Glomerular visceral epithelial cell (primary cell): ENCODE data around the gene ALOX5.
"Not testable (repeated sequence)": the region's sequence is repeated elsewhere in the genome, so short reads cannot be mapped to it uniquely, and the experiment has no call there.

ENCODE experiments used
- DNase-seq: peaks from one replicate; pipeline ENCODE4 v3.0.0-alpha.2; 2016; ENCODE audit errors: extremely low spot score

Gene ALOX5

DNA sequence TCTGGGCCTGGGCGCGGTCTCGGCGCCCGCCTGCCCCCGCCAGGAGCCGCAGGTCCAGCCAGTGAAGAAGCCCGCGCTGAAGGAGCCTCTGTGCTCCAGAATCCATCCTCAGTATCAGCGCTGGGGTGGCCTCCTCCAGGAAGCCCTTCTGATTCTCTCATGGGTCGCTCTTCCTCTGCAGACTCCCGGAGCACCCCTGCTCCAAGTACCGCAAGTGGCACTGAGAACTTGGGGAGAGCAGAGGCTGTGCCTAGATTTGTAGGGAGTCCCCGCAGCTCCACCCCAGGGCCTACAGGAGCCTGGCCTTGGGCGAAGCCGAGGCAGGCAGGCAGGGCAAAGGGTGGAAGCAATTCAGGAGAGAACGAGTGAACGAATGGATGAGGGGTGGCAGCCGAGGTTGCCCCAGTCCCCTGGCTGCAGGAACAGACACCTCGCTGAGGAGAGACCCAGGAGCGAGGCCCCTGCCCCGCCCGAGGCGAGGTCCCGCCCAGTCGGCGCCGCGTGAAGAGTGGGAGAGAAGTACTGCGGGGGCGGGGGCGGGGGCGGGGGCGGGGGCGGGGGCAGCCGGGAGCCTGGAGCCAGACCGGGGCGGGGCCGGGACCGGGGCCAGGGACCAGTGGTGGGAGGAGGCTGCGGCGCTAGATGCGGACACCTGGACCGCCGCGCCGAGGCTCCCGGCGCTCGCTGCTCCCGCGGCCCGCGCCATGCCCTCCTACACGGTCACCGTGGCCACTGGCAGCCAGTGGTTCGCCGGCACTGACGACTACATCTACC lies at the start of gene ALOX5:
Gene ALOX5 (plus strand): TSS at position 641 of the 774 bp plus-strand sequence. CDS start 64 bp downstream, at position 705.
- DNase-seq: peak; percentile 20

GRCh38 chr10:45325116-45325515 lies 48.9 kb upstream of the ALOX5 start:
- no peak for DNase-seq

DNA sequence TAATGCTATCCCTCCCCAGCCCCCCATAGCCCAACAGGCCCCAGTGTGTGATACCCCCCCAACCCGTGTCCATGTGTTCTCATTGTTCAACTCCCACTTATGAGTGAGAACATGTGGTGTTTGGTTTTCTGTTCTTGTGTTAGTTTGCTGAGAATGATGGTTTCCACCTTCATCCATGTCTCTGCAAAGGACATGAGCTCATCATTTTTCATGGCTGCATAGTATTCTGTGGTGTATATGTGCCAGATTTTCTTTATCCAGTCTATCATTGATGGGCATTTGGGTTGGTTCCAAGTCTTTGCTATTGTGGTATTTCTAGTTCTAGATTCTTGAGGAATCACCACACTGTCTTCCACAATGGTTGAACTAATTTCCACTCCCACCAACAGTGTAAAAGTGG lies 47.2 kb upstream of the ALOX5 start:
- DNase-seq: not testable (repeated sequence)

DNA sequence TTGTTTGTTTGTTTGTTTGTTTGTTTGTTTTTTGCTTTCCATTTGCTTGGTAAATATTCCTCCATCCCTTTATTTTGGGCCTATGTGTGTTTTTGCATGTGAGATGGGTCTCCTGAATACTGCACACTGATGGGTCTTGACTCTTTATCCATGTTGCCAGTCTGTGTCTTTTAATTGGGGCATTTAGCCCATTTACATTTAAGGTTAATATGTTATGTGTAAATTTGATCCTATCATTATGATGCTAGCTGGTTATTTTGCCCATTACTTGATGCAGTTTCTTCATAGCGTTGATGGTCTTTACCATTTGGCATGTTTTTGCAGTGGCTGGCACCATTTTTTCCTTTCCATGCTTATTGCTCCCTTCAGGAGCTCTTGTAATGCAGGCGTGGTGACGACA lies 42.2 kb upstream of the ALOX5 start:
- not testable (repeated sequence) for DNase-seq

- no peak for DNase-seq
Measured at GRCh38 chr10:45339894-45340293, 34.1 kb upstream of the ALOX5 start.

- DNase-seq: not testable (repeated sequence)
Measured at GRCh38 chr10:45340420-45340819, 33.6 kb upstream of the ALOX5 start.

- DNase-seq: not testable (repeated sequence)
Measured at GRCh38 chr10:45346652-45347335, 27.2 kb upstream of the ALOX5 start.

DNA sequence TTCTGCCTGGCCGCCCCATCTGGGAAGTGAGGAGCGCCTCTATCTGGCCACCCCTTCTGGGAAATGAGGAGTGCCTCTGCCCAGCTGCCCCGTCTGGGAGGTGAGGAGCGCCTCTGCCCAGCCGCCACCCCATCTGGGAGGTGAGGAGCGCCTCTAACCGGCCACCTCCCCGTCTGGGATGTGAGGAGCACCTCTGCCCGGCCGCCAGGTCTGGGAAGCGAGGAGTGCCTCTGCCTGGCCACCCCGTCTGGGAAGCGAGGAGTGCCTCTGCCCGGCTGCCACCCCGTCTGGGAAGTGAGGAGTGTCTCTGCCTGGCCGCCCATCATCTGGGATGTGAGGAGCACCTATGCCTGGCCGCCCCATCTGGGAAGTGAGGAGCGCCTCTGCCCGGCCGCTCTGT lies 26.6 kb upstream of the ALOX5 start:
- DNase-seq: not testable (repeated sequence)

GRCh38 chr10:45348196-45348765 lies 25.7 kb upstream of the ALOX5 start:
- DNase-seq: not testable (repeated sequence)

- no peak for DNase-seq
Measured at GRCh38 chr10:45353186-45353585, 20.8 kb upstream of the ALOX5 start.

- no peak for DNase-seq
Measured at GRCh38 chr10:45354261-45354660, 19.8 kb upstream of the ALOX5 start.

DNA sequence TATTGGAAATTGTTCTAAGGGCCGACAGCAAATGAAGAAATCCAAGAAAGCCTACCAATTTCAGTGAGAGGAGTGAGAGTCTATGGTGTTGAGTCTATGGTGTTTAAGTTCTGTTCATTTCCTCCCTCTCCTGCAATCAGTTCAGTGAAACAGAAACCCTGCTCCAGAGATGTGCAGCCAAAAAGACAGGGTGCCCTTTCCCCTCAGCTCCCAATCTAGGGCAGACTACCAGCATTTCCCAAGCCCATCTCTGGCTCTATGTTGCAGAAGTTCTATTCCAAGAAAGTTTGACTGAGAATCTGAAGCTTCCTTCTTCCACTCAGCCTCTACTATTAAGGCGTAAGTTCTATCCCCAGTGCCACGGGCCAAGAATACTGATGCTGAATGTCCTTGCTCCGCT lies 18.5 kb upstream of the ALOX5 start:
- no peak for DNase-seq

DNA sequence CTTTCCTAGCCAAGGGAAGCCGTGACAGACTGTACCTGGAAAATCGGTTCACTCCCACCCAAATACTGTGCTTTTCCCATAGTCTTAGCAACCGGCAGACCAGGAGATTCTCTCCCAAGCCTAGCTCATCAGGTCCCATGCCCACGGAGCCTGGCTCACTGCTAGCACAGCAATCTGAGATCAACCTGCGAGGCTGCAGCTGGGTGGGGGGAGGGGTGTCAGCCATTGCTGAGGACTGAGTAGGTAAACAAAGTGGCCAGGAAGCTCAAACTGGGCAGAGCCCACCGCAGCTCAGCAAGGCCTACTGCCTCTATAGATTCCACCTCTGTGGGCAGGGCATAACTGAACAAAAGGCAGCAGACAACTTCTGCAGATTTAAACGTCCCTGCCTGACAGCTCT lies 15.1 kb upstream of the ALOX5 start:
- DNase-seq: not testable (repeated sequence)

DNA sequence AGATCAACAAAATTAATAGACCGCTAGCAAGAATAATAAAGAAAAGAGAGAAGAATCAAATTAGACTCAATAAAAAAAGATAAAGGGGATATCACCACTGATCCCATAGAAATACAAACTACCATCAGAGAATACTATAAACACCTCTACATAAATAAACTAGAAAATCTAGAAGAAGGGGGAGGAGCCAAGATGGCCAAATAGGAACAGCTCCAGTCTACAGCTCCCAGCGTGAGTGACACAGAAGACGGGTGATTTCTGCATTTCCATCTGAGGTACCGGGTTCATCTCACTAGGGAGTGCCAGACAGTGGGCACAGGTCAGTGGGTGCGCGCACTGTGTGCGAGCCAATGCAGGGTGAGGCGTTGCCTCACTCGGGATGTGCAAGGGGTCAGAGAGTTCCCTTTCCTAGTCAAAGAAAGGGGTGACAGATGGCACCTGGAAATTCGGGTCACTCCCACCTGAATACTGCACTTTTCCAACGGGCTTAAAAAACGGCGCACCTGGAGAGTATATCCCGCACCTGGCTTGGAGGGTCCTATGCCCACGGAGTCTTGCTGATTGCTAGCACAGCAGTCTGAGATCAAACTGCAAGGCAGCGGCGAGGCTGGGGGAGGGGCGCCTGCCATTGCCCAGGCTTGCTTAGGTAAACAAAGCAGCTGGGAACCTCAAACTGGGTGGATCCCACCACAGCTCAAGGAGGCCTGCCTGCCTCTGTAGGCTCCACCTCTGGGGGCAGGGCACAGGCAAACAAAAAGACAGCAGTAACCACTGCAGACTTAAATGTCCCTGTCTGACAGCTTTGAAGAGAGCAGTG lies 11.8 kb upstream of the ALOX5 start:
- not testable (repeated sequence) for DNase-seq

DNA sequence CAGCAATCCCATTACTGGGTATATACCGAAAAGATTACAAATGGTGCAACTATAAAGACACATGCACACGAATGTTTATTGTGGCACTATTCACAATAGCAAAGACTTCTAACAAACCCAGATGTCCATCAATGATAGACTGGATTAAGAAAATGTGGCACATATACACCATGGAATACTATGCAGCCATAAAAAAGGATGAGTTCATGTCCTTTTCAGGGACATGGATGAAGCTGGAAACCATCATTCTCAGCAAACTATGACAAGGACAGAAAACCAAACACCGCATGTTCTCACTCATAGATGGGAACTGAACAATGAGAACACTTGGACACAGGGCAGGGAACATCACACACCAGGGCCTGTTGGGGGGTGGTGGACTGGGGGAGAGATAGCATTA lies 6.4 kb upstream of the ALOX5 start:
- DNase-seq: not testable (repeated sequence)

DNA sequence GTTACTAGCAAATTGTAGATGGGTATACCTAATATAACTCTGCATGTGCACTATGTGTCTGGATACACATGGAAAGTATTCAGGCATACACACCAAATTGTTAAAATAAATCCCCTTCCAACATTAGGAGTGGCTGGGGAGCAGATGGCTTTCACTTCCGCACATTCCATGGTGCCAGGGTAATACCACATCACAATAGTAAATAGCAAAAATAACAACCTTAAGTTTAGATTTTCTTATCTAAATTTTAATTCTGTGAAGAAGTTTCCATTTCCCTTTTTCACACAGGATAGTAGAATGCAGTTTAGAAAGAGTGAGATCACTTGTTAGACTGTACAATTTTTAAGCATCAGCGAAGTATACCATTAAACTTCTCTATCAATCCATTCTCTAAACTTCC lies 5.8 kb upstream of the ALOX5 start:
- no peak for DNase-seq

DNA sequence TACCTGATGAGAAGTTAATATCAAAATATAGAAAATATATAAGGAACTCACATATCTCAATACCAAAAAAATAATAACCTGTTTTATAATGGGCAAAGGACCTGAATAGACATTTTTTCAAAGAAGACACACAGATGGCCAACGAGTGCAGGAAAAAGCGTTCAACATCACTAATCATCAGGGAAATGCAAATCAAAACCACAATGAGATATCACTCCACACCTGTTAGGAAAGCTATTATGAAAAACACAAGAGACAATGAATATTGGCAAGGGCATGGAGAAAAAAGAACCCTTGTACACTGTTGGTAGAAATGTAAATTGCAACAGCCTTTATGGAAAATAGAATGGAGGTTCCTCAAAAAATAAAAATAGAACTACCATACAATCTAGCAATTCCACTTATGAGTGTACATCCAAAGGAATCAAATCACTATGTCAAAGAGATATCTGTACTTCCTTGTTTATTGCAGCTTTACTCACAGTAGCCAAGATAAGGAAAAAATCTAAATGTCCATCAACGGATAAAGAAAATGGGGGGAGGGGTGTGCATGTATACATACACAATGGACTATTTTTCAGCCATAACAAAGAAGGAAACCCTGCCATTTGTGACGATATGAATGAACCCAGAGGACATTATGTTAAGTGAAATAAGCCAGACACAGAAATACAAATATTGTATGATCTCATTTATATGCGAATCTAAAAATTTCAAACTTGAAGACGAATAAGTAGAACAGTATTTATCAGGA lies 3.6 kb upstream of the ALOX5 start:
- no peak for DNase-seq

- DNase-seq: no peak
Measured at GRCh38 chr10:45371560-45371959, 2.5 kb upstream of the ALOX5 start.

GRCh38 chr10:45372251-45372951 lies 1.6 kb upstream of the ALOX5 start:
- DNase-seq: no peak

DNA sequence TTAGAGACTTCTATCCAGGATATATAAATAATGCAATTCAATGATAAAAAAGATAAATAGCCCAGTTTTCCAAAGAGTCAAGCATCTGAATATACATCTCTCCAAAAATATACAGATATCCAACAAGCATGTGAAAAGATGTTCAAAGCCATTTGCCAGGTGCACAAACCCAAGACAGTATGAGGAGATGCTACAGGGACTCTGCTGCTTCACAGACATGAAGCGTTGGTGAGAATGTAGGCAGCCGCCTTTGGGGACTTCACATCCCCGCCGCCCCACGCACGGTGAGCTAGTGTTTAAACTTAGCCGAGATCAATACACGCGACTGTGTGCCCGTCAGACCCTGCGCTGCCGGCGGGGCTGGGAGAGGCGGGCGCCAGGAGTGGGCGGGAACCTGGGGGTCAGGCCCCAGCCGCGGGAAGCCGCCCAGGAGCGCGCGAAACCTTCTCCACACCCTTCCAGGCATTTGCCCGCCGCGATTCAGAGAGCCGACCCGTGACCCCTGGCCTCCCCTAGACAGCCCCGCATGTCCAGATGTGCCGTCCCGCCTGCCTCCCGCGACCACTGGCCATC lies 927 bp upstream of the ALOX5 start:
- DNase-seq: no peak
